ENCODE results near the gene RNU5B-1. TPM values are rescaled to one million over a fixed set of nuclear protein-coding genes. Genes with fewer than 3 reads are reported as not detected.
"Not testable (repeated sequence)": the region's sequence is repeated elsewhere in the genome, so short reads cannot be mapped to it uniquely, and the experiment has no call there.

RNU5B-1 gene
- total RNA-seq, 1 donor from 2014 or later, result 40.3 TPM

GRCh38 chr15:65342493-65342892 is 38.0 kb downstream of the RNU5B-1 start:
- Histone ChIP-seq H3K4me1 (no peaks in the 10 kb centered on the region), H3K36me3 (no peaks in the 10 kb centered on the region), H3K27me3 (ENCODE audit: low read depth) (peaks cover 29% of the 10 kb centered on the region), H3K27ac (replicated peaks) (no peak overlapping the region), H3K9me3 (replicated peaks) (no peaks in the 10 kb centered on the region), H3K4me3 (no peak overlapping the region)
- intact Hi-C loops (cut with micrococcal nuclease), result no loop called here
- TF ChIP-seq, protein P1, sequence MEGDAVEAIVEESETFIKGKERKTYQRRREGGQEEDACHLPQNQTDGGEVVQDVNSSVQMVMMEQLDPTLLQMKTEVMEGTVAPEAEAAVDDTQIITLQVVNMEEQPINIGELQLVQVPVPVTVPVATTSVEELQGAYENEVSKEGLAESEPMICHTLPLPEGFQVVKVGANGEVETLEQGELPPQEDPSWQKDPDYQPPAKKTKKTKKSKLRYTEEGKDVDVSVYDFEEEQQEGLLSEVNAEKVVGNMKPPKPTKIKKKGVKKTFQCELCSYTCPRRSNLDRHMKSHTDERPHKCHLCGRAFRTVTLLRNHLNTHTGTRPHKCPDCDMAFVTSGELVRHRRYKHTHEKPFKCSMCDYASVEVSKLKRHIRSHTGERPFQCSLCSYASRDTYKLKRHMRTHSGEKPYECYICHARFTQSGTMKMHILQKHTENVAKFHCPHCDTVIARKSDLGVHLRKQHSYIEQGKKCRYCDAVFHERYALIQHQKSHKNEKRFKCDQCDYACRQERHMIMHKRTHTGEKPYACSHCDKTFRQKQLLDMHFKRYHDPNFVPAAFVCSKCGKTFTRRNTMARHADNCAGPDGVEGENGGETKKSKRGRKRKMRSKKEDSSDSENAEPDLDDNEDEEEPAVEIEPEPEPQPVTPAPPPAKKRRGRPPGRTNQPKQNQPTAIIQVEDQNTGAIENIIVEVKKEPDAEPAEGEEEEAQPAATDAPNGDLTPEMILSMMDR (IDR thresholded peaks at IDR 0.05; ENCODE audit: borderline replicate concordance), result no peak
- DNase-seq, result no peak

GRCh38 chr15:65343374-65343981 is 39.0 kb downstream of the RNU5B-1 start:
- intact Hi-C loops (cut with micrococcal nuclease), result no loop called here
- Histone ChIP-seq H3K4me3 (no peak overlapping the region), H3K9me3 (replicated peaks) (no peaks in the 10 kb centered on the region), H3K4me1 (no peaks in the 10 kb centered on the region), H3K27ac (replicated peaks) (no peak overlapping the region), H3K36me3 (no peaks in the 10 kb centered on the region), H3K27me3 (ENCODE audit: low read depth) (peaks cover 19% of the 10 kb centered on the region)
- TF ChIP-seq, protein P1 (IDR thresholded peaks at IDR 0.05; ENCODE audit: borderline replicate concordance), result no peak
- DNase-seq, result no peak

GRCh38 chr15:65344214-65344913 is 39.9 kb downstream of the RNU5B-1 start:
- Histone ChIP-seq H3K36me3 (no peaks in the 10 kb centered on the region), H3K4me1 (no peaks in the 10 kb centered on the region), H3K9me3 (replicated peaks) (no peaks in the 10 kb centered on the region), H3K27me3 (ENCODE audit: low read depth) (peaks cover 10% of the 10 kb centered on the region), H3K4me3 (no peak overlapping the region), H3K27ac (replicated peaks) (no peak overlapping the region)
- intact Hi-C loops (cut with micrococcal nuclease), result no loop called here
- no peak for DNase-seq
- TF ChIP-seq, protein P1 (IDR thresholded peaks at IDR 0.05; ENCODE audit: borderline replicate concordance), result no peak

DNA sequence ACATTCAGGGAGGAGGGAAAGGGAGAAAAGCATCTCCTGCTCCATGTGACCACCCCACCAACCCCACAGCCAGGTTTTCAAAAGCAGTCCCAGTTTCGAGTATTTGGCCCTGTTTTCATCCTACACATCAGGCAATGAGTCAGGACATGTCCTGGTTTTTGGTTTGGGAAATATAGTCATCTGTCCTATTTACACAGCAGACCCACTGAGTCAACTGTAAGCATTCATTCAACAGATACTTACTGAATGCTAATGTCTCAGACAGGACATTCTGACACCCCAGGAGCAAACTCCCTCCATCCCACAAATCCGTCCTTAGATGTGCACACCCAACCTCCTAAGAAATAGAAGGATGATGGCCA is 40.4 kb downstream of the RNU5B-1 start:
- TF ChIP-seq, protein P1 (IDR thresholded peaks at IDR 0.05; ENCODE audit: borderline replicate concordance), result no peak
- no peak overlapping the region for H3K27ac ChIP-seq (replicated peaks)
- no peaks in the 10 kb centered on the region for H3K9me3 ChIP-seq (replicated peaks)
- intact Hi-C loops (cut with micrococcal nuclease), result no loop called here
- no peak overlapping the region for H3K4me3 ChIP-seq
- DNase-seq, result no peak
- H3K4me1 ChIP-seq, result no peaks in the 10 kb centered on the region
- no peaks in the 10 kb centered on the region for H3K36me3 ChIP-seq
- peaks cover 8% of the 10 kb centered on the region for H3K27me3 ChIP-seq (ENCODE audit: low read depth)

DNA sequence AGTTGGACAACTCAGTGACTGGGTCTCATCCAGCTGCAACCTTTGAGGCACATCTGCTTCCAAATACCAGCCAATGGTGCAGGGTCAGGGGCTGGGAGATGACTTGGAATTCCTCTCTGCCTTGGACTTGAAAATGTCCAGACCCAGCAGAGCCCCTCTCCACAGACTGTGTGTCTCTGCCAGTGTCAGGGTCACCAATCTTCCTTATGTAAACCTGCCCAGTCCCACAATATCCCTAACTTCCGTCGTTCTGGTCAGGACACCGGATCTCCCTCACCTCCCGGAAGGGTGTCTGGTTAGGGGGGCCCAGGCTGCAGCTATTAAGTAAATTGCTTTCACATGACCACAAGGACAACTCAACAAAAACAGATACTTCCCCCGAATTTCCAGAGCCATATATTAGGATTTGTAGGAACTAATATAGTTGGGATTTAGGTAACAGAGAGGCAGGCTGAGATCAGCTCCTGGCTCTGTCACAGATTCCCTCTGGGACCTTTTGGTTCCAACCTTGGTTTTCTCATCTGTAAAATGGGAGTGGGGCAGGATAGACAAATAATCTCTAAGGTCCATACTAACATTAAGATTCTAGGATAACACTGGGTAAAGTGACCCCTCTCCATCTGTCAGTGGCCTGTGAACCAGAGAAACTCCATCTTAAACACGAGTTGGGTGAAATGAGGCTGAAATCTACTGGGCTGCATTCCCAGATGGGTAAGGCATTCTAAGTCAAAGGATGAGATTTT is 42.5 kb downstream of the RNU5B-1 start:
- Histone ChIP-seq H3K27me3 (ENCODE audit: low read depth) (peaks cover 3% of the 10 kb centered on the region), H3K27ac (replicated peaks) (no peak overlapping the region), H3K9me3 (replicated peaks) (peaks cover 7% of the 10 kb centered on the region), H3K4me3 (no peak overlapping the region), H3K4me1 (no peaks in the 10 kb centered on the region), H3K36me3 (no peaks in the 10 kb centered on the region)
- intact Hi-C loops (cut with micrococcal nuclease), result no loop called here
- DNase-seq, result no peak
- TF ChIP-seq, protein P1 (IDR thresholded peaks at IDR 0.05; ENCODE audit: borderline replicate concordance), result no peak

DNA sequence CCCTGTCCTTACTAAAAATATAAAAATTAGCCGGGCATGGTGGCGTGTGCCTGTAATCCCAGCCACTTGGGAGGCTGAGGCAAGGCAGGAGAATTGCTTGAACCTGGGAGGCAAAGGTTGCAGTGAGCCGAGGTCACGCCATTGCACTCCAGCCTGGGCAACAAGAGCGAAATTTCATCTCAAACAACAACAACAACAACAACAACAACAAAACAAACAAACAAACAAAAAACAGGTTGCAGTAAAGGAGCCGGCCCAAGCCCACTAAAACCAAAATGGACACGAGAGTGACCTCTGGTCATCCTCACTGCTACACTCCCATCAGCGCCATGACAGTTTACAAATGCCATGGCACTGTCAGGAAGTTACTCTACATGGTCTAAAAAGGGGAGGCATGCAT is 43.3 kb downstream of the RNU5B-1 start:
- H3K36me3 ChIP-seq; DNase-seq; H3K27ac ChIP-seq (replicated peaks); H3K4me3 ChIP-seq; H3K4me1 ChIP-seq; H3K27me3 ChIP-seq (ENCODE audit: low read depth); intact Hi-C loops (cut with micrococcal nuclease): not testable (repeated sequence)
- H3K9me3 ChIP-seq (replicated peaks), result peaks cover 15% of the 10 kb centered on the region

All from left ventricle myocardium inferior (tissue), 1 donor.